DOHH2 (cell line): ENCODE data around the gene PLA2G6.
"Not testable (repeated sequence)": the region's sequence is repeated elsewhere in the genome, so short reads cannot be mapped to it uniquely, and the experiment has no call there.

Experiments used
- H3F3A ChIP-seq: fragments of 200-600 bp; sonication (generic), shearing (Covaris generic); 2 replicates; pipeline ENCODE4 v1.6.0; 2016; ENCODE audit warnings: antibody characterized with exemption, mild to moderate bottlenecking; ENCODE audit not compliant: control insufficient read depth, insufficient read depth
- H3K27ac ChIP-seq: fragments of 200-600 bp; sonication (generic); 2 replicates; pipeline ENCODE4 v1.5.1; 2014; ENCODE audit warnings: low read depth, mild to moderate bottlenecking, low read length, moderate library complexity
- H3K27me3 ChIP-seq: fragments of 200-600 bp; sonication (generic); 2 replicates; pipeline ENCODE4 v1.6.1; 2014; ENCODE audit warnings: mild to moderate bottlenecking, low read length, mixed read lengths; ENCODE audit not compliant: control insufficient read depth
- H3K36me3 ChIP-seq: fragments of 200-600 bp; sonication (generic); 2 replicates; pipeline ENCODE4 v1.6.1; 2014; ENCODE audit warnings: mild to moderate bottlenecking, low read length, moderate library complexity, mixed read lengths; ENCODE audit not compliant: control insufficient read depth
- H3K4me1 ChIP-seq: fragments of 200-600 bp; sonication (generic); 2 replicates; pipeline ENCODE4 v1.6.1; 2014; ENCODE audit warnings: mild to moderate bottlenecking, low read length, mixed read lengths; ENCODE audit not compliant: control insufficient read depth
- H3K4me2 ChIP-seq: fragments of 200-600 bp; sonication (generic); 2 replicates; pipeline ENCODE4 v1.6.0; 2014; ENCODE audit warnings: mild to moderate bottlenecking, low read length, moderate library complexity
- H3K4me3 ChIP-seq: fragments of 200-600 bp; sonication (generic); 2 replicates; pipeline ENCODE4 v1.5.1; 2014; ENCODE audit warnings: mild to moderate bottlenecking, low read length, mixed read lengths
- H3K79me2 ChIP-seq: fragments of 200-600 bp; sonication (generic); 2 replicates; pipeline ENCODE4 v1.6.1; 2014; ENCODE audit warnings: mild to moderate bottlenecking, low read length, mixed read lengths; ENCODE audit not compliant: control insufficient read depth
- H3K9me2 ChIP-seq: fragments of 200-600 bp; sonication (generic); replicated peaks from 2 replicates; pipeline ENCODE4 v1.6.1; 2014; ENCODE audit warnings: mild to moderate bottlenecking, low read length, mixed read lengths; ENCODE audit not compliant: control insufficient read depth
- H3K9me3 ChIP-seq: fragments of 200-600 bp; sonication (generic); 2 replicates; pipeline ENCODE4 v1.6.1; 2014; ENCODE audit warnings: antibody characterized with exemption, low read length, mixed read lengths; ENCODE audit not compliant: control insufficient read depth, insufficient read depth
- H4K20me1 ChIP-seq: fragments of 200-600 bp; sonication (generic); 2 replicates; pipeline ENCODE4 v1.6.0; 2014; ENCODE audit warnings: low read depth, mild to moderate bottlenecking, antibody characterized with exemption, low read length, moderate library complexity; ENCODE audit not compliant: control insufficient read depth, insufficient read depth
- EZH2phosphoT487 ChIP-seq: fragments of 200-600 bp; sonication (generic); IDR thresholded peaks from 2 replicates; pipeline ENCODE4 v1.6.1; 2017; ENCODE audit warnings: borderline replicate concordance, mild to moderate bottlenecking, antibody characterized with exemption, low read length, moderate library complexity, mixed read lengths
- TF ChIP-seq, protein P1 (sequence below): fragments of 200-600 bp; sonication (generic); IDR thresholded peaks from one replicate; pipeline ENCODE4 v1.5.1; 2014; ENCODE audit warnings: antibody characterized with exemption, mild to moderate bottlenecking, low read depth, low read length; ENCODE audit not compliant: poor library complexity, severe bottlenecking

PLA2G6 gene

DNA sequence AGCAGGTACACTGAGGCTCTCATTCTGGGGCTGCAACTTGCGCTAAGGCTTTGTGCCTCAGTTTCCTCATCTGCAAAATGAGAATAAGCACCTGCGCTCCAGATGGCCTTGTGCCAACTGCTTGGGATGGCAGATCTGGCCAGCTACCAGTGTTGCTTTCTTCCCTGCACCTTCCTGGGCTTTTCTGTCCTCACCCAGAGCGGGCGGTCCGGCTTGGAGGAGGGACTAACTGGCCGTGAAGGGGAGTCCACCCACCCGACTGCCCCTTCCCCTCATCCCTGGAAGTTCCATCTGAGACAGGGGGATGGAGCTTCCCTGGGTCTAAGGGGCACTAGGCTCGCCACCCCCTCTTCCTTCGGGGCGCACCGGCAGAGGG lies 101.2 kb downstream of the PLA2G6 start:
- no peak overlapping the region for H3K4me2 ChIP-seq
- TF ChIP-seq, protein P1, sequence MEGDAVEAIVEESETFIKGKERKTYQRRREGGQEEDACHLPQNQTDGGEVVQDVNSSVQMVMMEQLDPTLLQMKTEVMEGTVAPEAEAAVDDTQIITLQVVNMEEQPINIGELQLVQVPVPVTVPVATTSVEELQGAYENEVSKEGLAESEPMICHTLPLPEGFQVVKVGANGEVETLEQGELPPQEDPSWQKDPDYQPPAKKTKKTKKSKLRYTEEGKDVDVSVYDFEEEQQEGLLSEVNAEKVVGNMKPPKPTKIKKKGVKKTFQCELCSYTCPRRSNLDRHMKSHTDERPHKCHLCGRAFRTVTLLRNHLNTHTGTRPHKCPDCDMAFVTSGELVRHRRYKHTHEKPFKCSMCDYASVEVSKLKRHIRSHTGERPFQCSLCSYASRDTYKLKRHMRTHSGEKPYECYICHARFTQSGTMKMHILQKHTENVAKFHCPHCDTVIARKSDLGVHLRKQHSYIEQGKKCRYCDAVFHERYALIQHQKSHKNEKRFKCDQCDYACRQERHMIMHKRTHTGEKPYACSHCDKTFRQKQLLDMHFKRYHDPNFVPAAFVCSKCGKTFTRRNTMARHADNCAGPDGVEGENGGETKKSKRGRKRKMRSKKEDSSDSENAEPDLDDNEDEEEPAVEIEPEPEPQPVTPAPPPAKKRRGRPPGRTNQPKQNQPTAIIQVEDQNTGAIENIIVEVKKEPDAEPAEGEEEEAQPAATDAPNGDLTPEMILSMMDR: no peak
- TF ChIP-seq EZH2phosphoT487: no peak
- H3F3A ChIP-seq: no peaks in the 10 kb centered on the region
- H3K79me2 ChIP-seq: no peaks in the 10 kb centered on the region
- no peak overlapping the region for H3K27ac ChIP-seq
- no peaks in the 10 kb centered on the region for H4K20me1 ChIP-seq
- H3K27me3 ChIP-seq: peaks cover 17% of the 10 kb centered on the region
- H3K4me3 ChIP-seq: no peak overlapping the region
- no peaks in the 10 kb centered on the region for H3K9me2 ChIP-seq
- no peaks in the 10 kb centered on the region for H3K36me3 ChIP-seq
- no peaks in the 10 kb centered on the region for H3K9me3 ChIP-seq
- no peaks in the 10 kb centered on the region for H3K4me1 ChIP-seq

GRCh38 chr22:38079804-38080203 lies 101.8 kb downstream of the PLA2G6 start:
- Histone ChIP-seq H3K27ac (no peak overlapping the region), H3K9me2 (no peaks in the 10 kb centered on the region), H3K9me3 (no peaks in the 10 kb centered on the region), H3K79me2 (no peaks in the 10 kb centered on the region), H3K4me1 (no peaks in the 10 kb centered on the region), H3K27me3 (peaks cover 17% of the 10 kb centered on the region), H3K4me3 (no peak overlapping the region), H3K36me3 (no peaks in the 10 kb centered on the region), H3F3A (no peaks in the 10 kb centered on the region), H4K20me1 (no peaks in the 10 kb centered on the region), H3K4me2 (no peak overlapping the region)
- TF ChIP-seq, protein P1: no peak
- no peak for TF ChIP-seq EZH2phosphoT487

DNA sequence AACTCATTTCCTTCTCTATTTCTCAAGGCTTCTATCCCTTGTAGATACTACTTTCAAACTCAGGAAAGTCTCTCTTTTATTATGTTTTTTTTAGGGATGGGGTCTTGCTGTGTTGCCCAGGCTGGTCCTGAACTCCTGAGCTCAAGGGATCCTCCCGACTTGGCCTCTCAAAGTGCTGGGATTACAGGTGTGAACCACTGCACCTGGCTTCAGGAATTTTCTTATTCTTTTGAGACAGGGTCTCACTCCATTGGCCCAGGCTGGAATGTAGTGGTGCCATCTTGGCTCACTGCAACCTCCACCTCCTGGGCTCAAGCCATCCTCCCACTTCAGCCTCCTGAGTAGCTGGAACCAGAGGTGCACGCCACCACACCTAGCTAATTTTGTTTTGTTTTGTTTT lies 102.4 kb downstream of the PLA2G6 start:
- H3K9me2 ChIP-seq, H3K79me2 ChIP-seq, H3K4me2 ChIP-seq, H3K27ac ChIP-seq, H3K36me3 ChIP-seq, H3K4me1 ChIP-seq, H3K4me3 ChIP-seq, H3K9me3 ChIP-seq, H3F3A ChIP-seq, H4K20me1 ChIP-seq: not testable (repeated sequence)
- H3K27me3 ChIP-seq: peaks cover 17% of the 10 kb centered on the region

GRCh38 chr22:38078046-38078840 lies 103.4 kb downstream of the PLA2G6 start:
- Histone ChIP-seq H3K79me2 (no peaks in the 10 kb centered on the region), H3K4me1 (no peaks in the 10 kb centered on the region), H3F3A (no peaks in the 10 kb centered on the region)

More at GRCh38 chr22:38078046-38078840, 103.4 kb downstream of the PLA2G6 start:
- Histone ChIP-seq H3K9me2 (no peaks in the 10 kb centered on the region), H3K36me3 (no peaks in the 10 kb centered on the region), H3K4me2 (no peak overlapping the region), H3K9me3 (no peaks in the 10 kb centered on the region), H3K27ac (no peak overlapping the region), H4K20me1 (no peaks in the 10 kb centered on the region), H3K4me3 (no peak overlapping the region), H3K27me3 (peaks cover 17% of the 10 kb centered on the region)
- no peak for TF ChIP-seq EZH2phosphoT487
- TF ChIP-seq, protein P1: no peak
